ENCODE results near the gene ITM2C.

The ITM2C gene

GRCh38 chr2:230852113-230852512 is 12.6 kb upstream of the ITM2C start:
- H3K9me3 ChIP-seq (ENCODE audit: insufficient read depth, low read depth, low read length) = no peaks in the 10 kb centered on the region
- no peaks in the 10 kb centered on the region for H4K20me1 ChIP-seq (ENCODE audit: insufficient read depth, low read length, poor library complexity, severe bottlenecking)
- no peaks in the 10 kb centered on the region for H3K4me1 ChIP-seq (ENCODE audit: insufficient read depth, low read length, poor library complexity, severe bottlenecking)
- no peaks in the 10 kb centered on the region for H3K36me3 ChIP-seq (ENCODE audit: insufficient read depth, low read length)
- H3K4me3 ChIP-seq (ENCODE audit: low read length, poor library complexity, severe bottlenecking) = no peak overlapping the region
- no peaks in the 10 kb centered on the region for H3K79me2 ChIP-seq (ENCODE audit: insufficient read depth, low read length)
- TF ChIP-seq CTCF (conservative IDR thresholded peaks at IDR 0.05; ENCODE audit: low read length) (no peak), EZH2phosphoT487 (IDR thresholded peaks at IDR 0.05; ENCODE audit: borderline replicate concordance) (no peak)
- no peaks in the 10 kb centered on the region for H3F3A ChIP-seq (ENCODE audit: low read depth)
- no peak overlapping the region for H2AFZ ChIP-seq (ENCODE audit: low read length)
- no peaks in the 10 kb centered on the region for H3K9me2 ChIP-seq (replicated peaks; ENCODE audit: low read depth, low read length)
- no peaks in the 10 kb centered on the region for H3K27me3 ChIP-seq (ENCODE audit: insufficient read depth, low read length, poor library complexity, severe bottlenecking)
- no peak overlapping the region for H3K4me2 ChIP-seq (ENCODE audit: low read depth, low read length, poor library complexity, severe bottlenecking)
- H3K9ac ChIP-seq (ENCODE audit: low read depth, low read length, poor library complexity, severe bottlenecking) = no peak overlapping the region

GRCh38 chr2:230861552-230862255 is 3.0 kb upstream of the ITM2C start:
- Histone ChIP-seq H3K4me3 (ENCODE audit: low read length, poor library complexity, severe bottlenecking) (no peak overlapping the region), H3K4me1 (ENCODE audit: insufficient read depth, low read length, poor library complexity, severe bottlenecking) (peaks cover 7% of the 10 kb centered on the region), H3K9me2 (replicated peaks; ENCODE audit: low read depth, low read length) (no peaks in the 10 kb centered on the region), H3K9me3 (ENCODE audit: insufficient read depth, low read depth, low read length) (no peaks in the 10 kb centered on the region), H3K27me3 (ENCODE audit: insufficient read depth, low read length, poor library complexity, severe bottlenecking) (peaks cover 4% of the 10 kb centered on the region), H3F3A (ENCODE audit: low read depth) (0 out of 2 replicates have a peak, but pooled peaks cover 5% of the 10 kb centered on the region), H3K79me2 (ENCODE audit: insufficient read depth, low read length) (peaks cover 19% of the 10 kb centered on the region), H3K4me2 (ENCODE audit: low read depth, low read length, poor library complexity, severe bottlenecking) (no peak overlapping the region), H3K9ac (ENCODE audit: low read depth, low read length, poor library complexity, severe bottlenecking) (no peak overlapping the region), H2AFZ (ENCODE audit: low read length) (peak overlapping the region; percentile 31; the same call in 1 of the 2 replicates), H3K36me3 (ENCODE audit: insufficient read depth, low read length) (no peaks in the 10 kb centered on the region), H4K20me1 (ENCODE audit: insufficient read depth, low read length, poor library complexity, severe bottlenecking) (no peaks in the 10 kb centered on the region)
- TF ChIP-seq EZH2phosphoT487 (IDR thresholded peaks at IDR 0.05; ENCODE audit: borderline replicate concordance) = no peak
- TF ChIP-seq CTCF (conservative IDR thresholded peaks at IDR 0.05; ENCODE audit: low read length) = no peak

DNA sequence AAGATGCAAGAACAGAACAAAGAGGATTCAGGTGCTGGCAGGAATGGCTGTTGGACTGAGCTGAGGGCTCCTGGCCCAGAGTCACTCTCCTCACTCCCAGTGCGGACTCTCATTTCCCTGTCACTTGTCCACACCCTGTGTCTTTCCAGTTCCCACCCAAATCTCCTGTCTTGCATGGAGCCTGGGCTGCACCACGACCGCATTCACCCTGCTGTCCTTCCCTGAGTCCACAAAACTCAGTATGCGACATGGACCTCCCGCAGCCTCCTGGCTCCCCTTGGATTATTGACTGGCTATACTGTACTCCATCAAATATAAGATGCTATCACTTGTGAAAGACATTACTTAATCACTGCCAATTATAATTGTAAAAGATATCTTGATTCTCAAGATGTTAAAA is 2.5 kb upstream of the ITM2C start:
- TF ChIP-seq EZH2phosphoT487 (IDR thresholded peaks at IDR 0.05; ENCODE audit: borderline replicate concordance) = no peak
- TF ChIP-seq CTCF (conservative IDR thresholded peaks at IDR 0.05; ENCODE audit: low read length) = no peak
- Histone ChIP-seq H3K9me2 (replicated peaks; ENCODE audit: low read depth, low read length) (no peaks in the 10 kb centered on the region), H3K4me2 (ENCODE audit: low read depth, low read length, poor library complexity, severe bottlenecking) (no peak overlapping the region), H3K4me3 (ENCODE audit: low read length, poor library complexity, severe bottlenecking) (no peak overlapping the region), H4K20me1 (ENCODE audit: insufficient read depth, low read length, poor library complexity, severe bottlenecking) (no peaks in the 10 kb centered on the region), H3K9me3 (ENCODE audit: insufficient read depth, low read depth, low read length) (no peaks in the 10 kb centered on the region), H3K4me1 (ENCODE audit: insufficient read depth, low read length, poor library complexity, severe bottlenecking) (peaks cover 12% of the 10 kb centered on the region), H3F3A (ENCODE audit: low read depth) (0 out of 2 replicates have a peak, but pooled peaks cover 8% of the 10 kb centered on the region), H3K79me2 (ENCODE audit: insufficient read depth, low read length) (peaks cover 25% of the 10 kb centered on the region), H3K9ac (ENCODE audit: low read depth, low read length, poor library complexity, severe bottlenecking) (no peak overlapping the region), H3K27me3 (ENCODE audit: insufficient read depth, low read length, poor library complexity, severe bottlenecking) (peaks cover 4% of the 10 kb centered on the region), H2AFZ (ENCODE audit: low read length) (no peak overlapping the region), H3K36me3 (ENCODE audit: insufficient read depth, low read length) (no peaks in the 10 kb centered on the region)
